Measurements from ENCODE around the gene ZCCHC14.

The ZCCHC14 gene

DNA sequence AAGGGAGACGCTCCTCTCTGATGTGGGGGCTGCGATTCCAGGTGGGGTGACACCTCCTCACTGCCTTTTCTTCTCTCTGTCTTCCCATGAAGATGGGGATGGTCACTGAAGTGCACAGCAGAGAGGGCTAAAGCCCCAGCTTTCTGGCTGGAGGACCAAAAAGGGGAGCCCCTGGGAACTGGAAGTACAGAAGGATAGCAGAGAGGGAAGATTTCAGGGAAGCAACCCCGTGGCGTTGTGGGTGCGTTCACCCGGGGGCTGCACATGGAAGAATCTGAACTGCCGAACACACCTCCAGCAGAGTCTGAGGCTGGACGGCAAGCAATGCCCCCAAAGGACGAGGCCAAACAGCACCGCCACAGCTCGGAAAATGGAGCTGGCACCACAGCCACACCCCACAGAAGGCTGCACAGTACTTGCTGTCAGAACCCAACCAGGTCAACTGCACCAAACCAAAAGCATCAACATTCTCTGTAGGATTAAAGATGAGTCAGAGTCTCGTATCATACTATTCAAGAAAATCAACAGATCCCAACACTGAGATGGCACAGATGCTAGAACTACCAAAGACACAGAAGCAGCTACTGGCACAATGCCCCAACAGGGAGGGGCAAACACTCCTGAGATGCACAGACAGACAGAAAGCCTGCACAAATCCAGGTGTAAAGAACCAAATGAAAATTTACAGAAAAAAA is 50.8 kb downstream of the ZCCHC14 start:
- no peaks in the 10 kb centered on the region for H3K9me3 ChIP-seq
- in situ Hi-C loops (cut with MboI; ENCODE audit: low sequenced_read_pairs) = no loop called here
- no peak for DNase-seq (ENCODE audit: low spot score in 2 of 2)
- H3K4me1 ChIP-seq = peaks cover 3% of the 10 kb centered on the region; the same call in 1 of the 2 replicates
- no peaks in the 10 kb centered on the region for H3K27me3 ChIP-seq (ENCODE audit: low read depth)
- H3K36me3 ChIP-seq (replicated peaks) = 0 out of 2 replicates have a peak, but pooled peaks cover 4% of the 10 kb centered on the region
- H3K4me3 ChIP-seq = no peak overlapping the region

GRCh38 chr16:87439926-87440325 is 52.9 kb downstream of the ZCCHC14 start:
- H3K4me3 ChIP-seq = no peak overlapping the region
- no peak for DNase-seq (ENCODE audit: low spot score in 2 of 2)

GRCh38 chr16:87438611-87438985 is 54.2 kb downstream of the ZCCHC14 start:
- H3K4me3 ChIP-seq = no peak overlapping the region
- no peak for DNase-seq (ENCODE audit: low spot score in 2 of 2)
- peaks cover 3% of the 10 kb centered on the region; the same call in 1 of the 2 replicates for H3K4me1 ChIP-seq

More at GRCh38 chr16:87439926-87440325, 52.9 kb downstream of the ZCCHC14 start:
- in situ Hi-C loops (cut with MboI; ENCODE audit: low sequenced_read_pairs) = no loop called here
- Histone ChIP-seq H3K27me3 (ENCODE audit: low read depth) (no peaks in the 10 kb centered on the region), H3K36me3 (replicated peaks) (no peaks in the 10 kb centered on the region), H3K9me3 (no peaks in the 10 kb centered on the region), H3K4me1 (peaks cover 3% of the 10 kb centered on the region; the same call in 1 of the 2 replicates)

GRCh38 chr16:87437911-87438610 is 54.8 kb downstream of the ZCCHC14 start:
- DNase-seq (ENCODE audit: low spot score in 2 of 2) = no peak
- Histone ChIP-seq H3K4me3 (no peak overlapping the region), H3K36me3 (replicated peaks) (no peaks in the 10 kb centered on the region), H3K4me1 (peaks cover 3% of the 10 kb centered on the region; the same call in 1 of the 2 replicates), H3K27me3 (ENCODE audit: low read depth) (no peaks in the 10 kb centered on the region), H3K9me3 (no peaks in the 10 kb centered on the region)
- in situ Hi-C loops (cut with MboI; ENCODE audit: low sequenced_read_pairs) = no loop called here

More at GRCh38 chr16:87438611-87438985, 54.2 kb downstream of the ZCCHC14 start:
- Histone ChIP-seq H3K9me3 (no peaks in the 10 kb centered on the region), H3K36me3 (replicated peaks) (no peaks in the 10 kb centered on the region), H3K27me3 (ENCODE audit: low read depth) (no peaks in the 10 kb centered on the region)
- in situ Hi-C loops (cut with MboI; ENCODE audit: low sequenced_read_pairs) = no loop called here

DNA sequence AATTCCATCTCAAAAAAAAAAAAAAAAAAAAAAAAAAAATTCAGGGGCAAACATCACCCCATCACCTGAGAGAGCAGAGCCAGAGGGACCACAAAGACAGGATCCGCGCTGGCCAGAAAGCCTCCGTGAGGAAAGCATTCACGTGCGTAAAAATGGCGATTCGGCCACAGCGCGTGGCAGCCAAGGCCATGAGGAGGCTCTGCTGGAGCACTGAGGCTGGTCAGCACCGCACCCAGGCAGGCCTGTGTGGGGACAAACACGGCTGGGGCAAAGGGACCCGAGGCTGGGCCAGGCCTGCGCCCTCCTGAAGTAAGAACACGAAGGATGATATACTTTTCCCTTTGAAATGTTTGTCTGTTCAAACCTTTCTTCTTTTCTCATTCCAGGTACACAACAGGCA is 55.5 kb downstream of the ZCCHC14 start:
- H3K4me3 ChIP-seq = no peak overlapping the region
- no peaks in the 10 kb centered on the region for H3K36me3 ChIP-seq (replicated peaks)
- in situ Hi-C loops (cut with MboI; ENCODE audit: low sequenced_read_pairs) = no loop called here
- H3K4me1 ChIP-seq = no peaks in the 10 kb centered on the region
- no peak for DNase-seq (ENCODE audit: low spot score in 2 of 2)
- H3K27me3 ChIP-seq (ENCODE audit: low read depth) = no peaks in the 10 kb centered on the region
- H3K9me3 ChIP-seq = no peaks in the 10 kb centered on the region

DNA sequence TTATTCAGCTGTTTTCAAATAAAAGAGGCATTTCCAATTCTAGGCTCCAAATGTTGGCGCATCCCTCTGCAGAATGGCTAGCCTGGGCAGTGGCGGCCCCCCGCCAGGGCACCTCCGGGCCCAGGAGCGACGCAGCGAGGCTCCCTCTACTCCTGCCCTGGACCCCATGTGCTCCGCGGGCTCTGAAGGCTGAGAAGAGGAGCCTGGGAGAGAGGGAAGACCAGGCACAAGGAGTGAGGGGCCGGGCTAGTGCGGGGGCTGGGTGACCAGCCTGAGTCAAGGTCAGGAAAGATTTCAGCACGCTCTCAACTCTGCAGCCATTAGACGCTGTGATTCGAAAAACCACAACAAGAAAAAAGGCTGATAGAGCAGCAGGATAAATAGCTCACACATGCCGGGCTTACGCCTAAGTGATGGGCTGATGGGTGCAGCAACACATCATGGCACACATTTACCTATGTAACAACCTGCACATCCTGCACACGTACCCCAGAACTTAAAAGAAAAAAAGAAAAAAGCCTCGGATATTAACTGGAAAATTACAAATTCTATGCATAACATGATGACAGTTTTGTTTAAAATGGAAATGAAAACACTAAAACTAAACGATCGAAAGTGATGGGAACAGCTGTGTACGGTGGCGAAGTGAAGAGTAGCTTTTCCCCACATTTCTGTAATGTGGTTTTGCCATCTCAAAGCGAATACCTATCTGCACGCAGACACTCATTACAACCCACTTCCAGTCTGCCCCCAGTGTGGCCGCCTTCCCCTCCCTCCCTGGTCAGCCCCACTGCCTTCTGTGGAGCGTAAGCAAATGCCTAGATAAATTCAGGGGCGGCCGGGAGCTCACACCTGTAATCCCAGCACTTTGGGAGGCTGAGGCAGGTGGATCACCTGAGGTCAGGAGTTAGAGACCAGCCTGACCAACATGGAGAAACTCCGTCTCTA is 56.3 kb downstream of the ZCCHC14 start:
- in situ Hi-C loops (cut with MboI; ENCODE audit: low sequenced_read_pairs) = no loop called here
- Histone ChIP-seq H3K4me1 (no peaks in the 10 kb centered on the region), H3K27me3 (ENCODE audit: low read depth) (no peaks in the 10 kb centered on the region), H3K9me3 (no peaks in the 10 kb centered on the region), H3K36me3 (replicated peaks) (no peaks in the 10 kb centered on the region), H3K4me3 (no peak overlapping the region)
- DNase-seq (ENCODE audit: low spot score in 2 of 2) = no peak

DNA sequence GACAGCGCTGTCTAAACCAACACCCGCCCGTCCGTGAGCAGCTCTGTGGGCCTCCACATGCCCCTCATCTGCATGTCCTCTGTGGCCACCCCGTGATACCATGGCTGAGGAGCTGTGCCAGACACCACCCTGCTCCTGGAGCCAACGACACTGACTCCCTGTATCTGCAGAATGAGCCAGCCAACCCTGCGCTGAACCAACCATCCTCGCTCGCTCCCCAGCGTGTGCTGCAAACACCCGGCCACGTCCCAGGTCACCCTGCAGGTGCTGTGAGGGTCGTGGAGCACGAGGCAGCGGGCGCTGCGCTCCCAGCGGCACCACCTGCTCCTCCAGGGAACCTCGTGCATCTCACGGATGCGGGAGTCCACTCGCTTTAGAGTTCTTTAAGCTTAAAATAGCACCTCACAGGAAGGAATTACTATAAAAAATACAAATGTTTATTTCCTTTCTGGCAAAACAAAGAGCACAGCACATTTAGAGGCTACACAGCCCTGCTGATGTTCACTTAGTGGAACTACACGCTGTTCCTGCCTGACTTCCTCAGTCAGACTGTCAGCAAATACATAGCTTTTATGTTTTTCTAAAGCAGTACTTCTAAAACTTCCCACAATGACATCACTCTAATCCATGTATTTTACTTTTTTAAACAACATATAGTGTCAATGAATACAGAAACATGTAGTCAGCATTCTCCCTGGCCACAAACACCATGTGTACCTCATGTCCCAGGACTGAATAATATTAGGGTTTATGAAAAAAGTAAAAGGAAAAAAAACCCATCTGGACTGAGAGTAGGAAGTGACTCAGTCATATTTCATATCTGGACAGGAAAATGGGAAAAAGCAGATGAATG is 57.2 kb downstream of the ZCCHC14 start:
- H3K27me3 ChIP-seq (ENCODE audit: low read depth) = no peaks in the 10 kb centered on the region
- in situ Hi-C loops (cut with MboI; ENCODE audit: low sequenced_read_pairs) = no loop called here
- no peak for DNase-seq (ENCODE audit: low spot score in 2 of 2)
- no peaks in the 10 kb centered on the region for H3K4me1 ChIP-seq
- H3K4me3 ChIP-seq = no peak overlapping the region
- no peaks in the 10 kb centered on the region for H3K9me3 ChIP-seq
- H3K36me3 ChIP-seq (replicated peaks) = no peaks in the 10 kb centered on the region

GRCh38 chr16:87434146-87434667 is 58.6 kb downstream of the ZCCHC14 start:
- Histone ChIP-seq H3K4me3 (no peak overlapping the region), H3K27me3 (ENCODE audit: low read depth) (no peaks in the 10 kb centered on the region), H3K4me1 (no peaks in the 10 kb centered on the region), H3K36me3 (replicated peaks) (no peaks in the 10 kb centered on the region; the same call in 1 of the 2 replicates), H3K9me3 (no peaks in the 10 kb centered on the region)
- DNase-seq (ENCODE audit: low spot score in 2 of 2) = no peak
- in situ Hi-C loops (cut with MboI; ENCODE audit: low sequenced_read_pairs) = no loop called here

DNA sequence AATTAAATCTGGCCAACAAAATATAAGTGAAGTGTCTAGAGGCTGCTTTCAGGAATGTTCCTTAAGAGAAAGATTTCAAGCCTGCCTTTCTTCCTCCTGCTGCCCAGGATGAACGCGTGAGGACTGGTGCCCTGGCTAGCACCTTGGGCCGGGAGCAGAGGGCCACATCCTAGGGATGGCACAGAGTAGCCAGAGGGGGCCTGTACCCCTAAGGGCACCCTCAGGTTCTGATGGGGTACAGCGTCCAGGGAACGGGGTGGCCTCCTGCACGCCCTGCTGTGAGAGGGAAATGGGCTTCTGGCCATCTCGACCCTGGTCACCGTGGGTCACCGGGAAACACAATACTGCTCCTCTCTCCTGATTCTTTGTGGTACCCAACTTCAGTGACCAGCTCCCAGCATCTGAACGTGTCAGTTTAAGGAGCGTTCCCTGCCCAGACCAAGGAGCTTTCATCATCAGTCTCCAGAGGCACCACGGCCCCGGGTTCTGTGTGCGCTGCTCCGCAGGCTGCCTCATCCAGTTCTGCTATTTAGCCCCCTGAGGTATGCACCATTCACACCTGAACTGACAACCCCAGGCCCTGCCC is 60.4 kb downstream of the ZCCHC14 start:
- in situ Hi-C loops (cut with MboI; ENCODE audit: low sequenced_read_pairs) = no loop called here
- Histone ChIP-seq H3K9me3 (no peaks in the 10 kb centered on the region), H3K4me3 (no peak overlapping the region), H3K4me1 (no peaks in the 10 kb centered on the region), H3K27me3 (ENCODE audit: low read depth) (no peaks in the 10 kb centered on the region), H3K36me3 (replicated peaks) (no peaks in the 10 kb centered on the region; the same call in 1 of the 2 replicates)
- no peak for DNase-seq (ENCODE audit: low spot score in 2 of 2)

- H3K4me3 ChIP-seq = no peak overlapping the region
- H3K36me3 ChIP-seq (replicated peaks) = no peaks in the 10 kb centered on the region; the same call in 1 of the 2 replicates
- DNase-seq (ENCODE audit: low spot score in 2 of 2) = no peak
- no peaks in the 10 kb centered on the region for H3K9me3 ChIP-seq
- in situ Hi-C loops (cut with MboI; ENCODE audit: low sequenced_read_pairs) = no loop called here
- H3K4me1 ChIP-seq = no peaks in the 10 kb centered on the region
- H3K27me3 ChIP-seq (ENCODE audit: low read depth) = no peaks in the 10 kb centered on the region
Measured at GRCh38 chr16:87431926-87432325, 60.9 kb downstream of the ZCCHC14 start.

DNA sequence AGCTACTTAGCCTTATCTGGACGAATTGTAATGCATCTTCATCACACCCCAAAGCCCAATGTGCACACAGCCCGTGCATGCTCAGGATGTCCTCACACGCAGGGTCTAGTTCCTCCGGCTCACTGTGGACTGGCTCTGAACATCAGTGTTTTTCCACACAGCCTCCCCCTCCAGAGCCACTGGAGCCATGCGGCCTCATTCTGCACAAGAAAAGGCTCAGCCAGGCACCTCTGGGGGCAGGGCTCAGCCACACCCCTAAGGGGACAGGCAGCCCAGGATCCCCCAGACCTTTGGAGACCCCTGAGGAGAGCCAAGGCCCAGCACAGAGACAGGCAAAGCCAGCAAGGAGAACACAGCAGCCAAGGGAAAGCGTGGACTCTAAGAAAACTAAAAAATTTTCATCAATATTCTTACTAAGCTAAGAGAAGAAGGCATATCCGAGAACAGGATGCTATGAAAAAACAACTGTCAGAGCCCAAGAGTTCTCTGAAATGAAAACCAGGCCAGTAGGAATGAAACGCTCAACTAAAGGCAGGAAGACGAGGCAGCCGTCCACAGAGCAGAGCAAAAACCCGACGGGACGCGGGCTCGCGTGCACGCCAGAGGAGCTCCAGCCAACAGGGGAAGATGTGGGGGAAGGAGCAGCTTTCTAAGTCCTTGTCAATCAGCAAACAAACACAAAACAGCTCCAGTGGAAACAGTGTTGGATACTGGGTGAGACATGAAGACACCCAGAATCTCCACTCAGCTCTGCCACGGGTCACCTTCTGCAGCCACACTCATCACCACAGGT is 66.2 kb downstream of the ZCCHC14 start:
- in situ Hi-C loops (cut with MboI; ENCODE audit: low sequenced_read_pairs) = no loop called here
- Histone ChIP-seq H3K4me1 (no peaks in the 10 kb centered on the region), H3K27me3 (ENCODE audit: low read depth) (no peaks in the 10 kb centered on the region)

DNA sequence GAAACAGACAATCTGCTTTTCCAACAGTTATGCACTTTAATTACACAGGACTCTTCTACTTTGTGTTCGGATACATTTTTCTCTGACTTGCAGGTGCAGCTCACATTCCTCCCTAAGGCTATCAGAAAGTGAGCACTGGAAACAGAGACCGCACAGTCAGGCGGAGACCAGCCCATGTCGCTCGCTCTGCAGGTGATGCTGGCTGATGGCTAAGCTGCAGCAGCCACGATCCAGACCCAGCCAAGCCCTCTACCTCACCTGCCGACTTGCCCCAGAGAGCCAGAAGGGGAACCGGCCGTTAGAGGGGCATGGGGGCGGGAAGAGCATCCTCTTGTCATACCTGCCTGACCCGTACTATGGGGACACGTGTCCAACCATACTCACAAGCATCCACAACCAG is 66.9 kb downstream of the ZCCHC14 start:
- DNase-seq (ENCODE audit: low spot score in 2 of 2) = no peak
- H3K27me3 ChIP-seq (ENCODE audit: low read depth) = no peaks in the 10 kb centered on the region
- peaks cover 11% of the 10 kb centered on the region for H3K36me3 ChIP-seq (replicated peaks)
- no peak overlapping the region for H3K4me3 ChIP-seq
- in situ Hi-C loops (cut with MboI; ENCODE audit: low sequenced_read_pairs) = no loop called here
- H3K4me1 ChIP-seq = no peaks in the 10 kb centered on the region
- H3K9me3 ChIP-seq = no peaks in the 10 kb centered on the region

More for the DNA sequence above, 66.2 kb downstream of the ZCCHC14 start:
- DNase-seq (ENCODE audit: low spot score in 2 of 2) = no peak
- no peak overlapping the region for H3K4me3 ChIP-seq
- H3K9me3 ChIP-seq = no peaks in the 10 kb centered on the region
- H3K36me3 ChIP-seq (replicated peaks) = peaks cover 8% of the 10 kb centered on the region

Data from HAP-1 (cell line).